H1 (cell line): Measurements from ENCODE around the gene GP9. TPM values are rescaled to one million over a fixed set of nuclear protein-coding genes. Genes with fewer than 3 reads are reported as not detected.

Experiments used
- CTCF ChIA-PET: fragments of 300-600 bp; sonication (Branson Sonifier 250); formaldehyde crosslinking; loops from one replicate; lab custom pipeline; 2021; ENCODE audit not compliant: partially characterized antibody; lab: Charles Lee
- POLR2A ChIA-PET: fragments of 300-600 bp; sonication (Branson Sonifier 250); formaldehyde crosslinking; loops from one replicate; lab custom pipeline; 2021; ENCODE audit warnings: inconsistent platforms; ENCODE audit not compliant: partially characterized antibody; lab: Charles Lee
- DNase-seq, 2 experiments: peaks; one replicate each; pipeline versions ENCODE4 v3.0.0 to v3.0.0-alpha.2; 2010 to 2022; ENCODE audit warnings: low spot score in 2 of 2, low read depth in 1 of 2, mixed read lengths in 1 of 2
- FAIRE-seq: peaks from 2 replicates; lab custom pipeline; 2011; peaks lifted over from hg19 to GRCh38; lab: Jason Lieb, UNC
- H2AFZ ChIP-seq: 2 replicates; pipeline ENCODE4 v1.8.1; 2012; ENCODE audit warnings: low read length, inconsistent platforms
- H2AK5ac ChIP-seq: 2 replicates; pipeline ENCODE4 v1.6.1; 2013; ENCODE audit warnings: low read depth, low read length
- H2BK120ac ChIP-seq: replicated peaks from 2 replicates; pipeline ENCODE3; 2013; ENCODE audit warnings: low read depth, low read length, inconsistent platforms
- H2BK12ac ChIP-seq: 2 replicates; pipeline ENCODE4 v1.6.1; 2013; ENCODE audit warnings: low read depth, low read length
- H2BK15ac ChIP-seq: 2 replicates; pipeline ENCODE4 v1.6.1; 2013; ENCODE audit warnings: low read length
- H2BK20ac ChIP-seq: 2 replicates; pipeline ENCODE4 v1.6.1; 2013; ENCODE audit warnings: low read length
- H2BK5ac ChIP-seq: 2 replicates; pipeline ENCODE4 v1.6.1; 2013; ENCODE audit warnings: low read depth, low read length
- H3K14ac ChIP-seq: 2 replicates; pipeline ENCODE4 v1.6.1; 2013; ENCODE audit warnings: inconsistent platforms; ENCODE audit not compliant: insufficient read length
- H3K18ac ChIP-seq: 2 replicates; pipeline ENCODE4 v1.6.1; 2013; ENCODE audit warnings: low read length; ENCODE audit errors: extremely low read depth
- H3K23ac ChIP-seq: 2 replicates; pipeline ENCODE4 v1.6.1; 2013; ENCODE audit warnings: inconsistent platforms; ENCODE audit not compliant: insufficient read length
- H3K23me2 ChIP-seq: 2 replicates; pipeline ENCODE4 v1.6.1; 2013; ENCODE audit warnings: low read depth, low read length
- H3K27ac ChIP-seq: 2 replicates; pipeline ENCODE4 v1.6.1; 2011; ENCODE audit warnings: low read depth, low read length, inconsistent platforms
- H3K27me3 ChIP-seq, 4 experiments: replicated peaks in 1 of 4; 1 replicate in 1 of 4; 2 replicates in 3 of 4; pipeline versions ENCODE4 v1.6.1 to v1.8.1; 2011 to 2013; ENCODE audit warnings: low read length in 3 of 4, mild to moderate bottlenecking in 3 of 4, inconsistent platforms in 2 of 4, mixed read lengths in 2 of 4, moderate library complexity in 1 of 4; ENCODE audit not compliant: control insufficient read depth in 3 of 4, insufficient read depth in 3 of 4; ENCODE audit errors: extremely low read depth in 1 of 4
- H3K36me3 ChIP-seq, 4 experiments: 2 replicates each; pipeline versions ENCODE4 v1.6.1 to v1.8.1; 2011 to 2013; ENCODE audit warnings: mild to moderate bottlenecking in 4 of 4, low read length in 3 of 4, moderate library complexity in 2 of 4, control low read depth in 1 of 4, inconsistent platforms in 1 of 4; ENCODE audit not compliant: insufficient read depth in 4 of 4, control insufficient read depth in 2 of 4
- H3K4ac ChIP-seq: replicated peaks from 2 replicates; pipeline ENCODE3; 2013; ENCODE audit warnings: low read length, low read depth, mixed read lengths, inconsistent platforms; ENCODE audit not compliant: insufficient read length
- H3K4me1 ChIP-seq, 4 experiments: replicated peaks in 1 of 4; 1 replicate in 1 of 4; 2 replicates in 3 of 4; pipeline versions ENCODE4 v1.6.1 to v1.8.1; 2011 to 2013; ENCODE audit warnings: low read length in 3 of 4, inconsistent platforms in 2 of 4, mixed read lengths in 1 of 4; ENCODE audit not compliant: insufficient read depth in 4 of 4, control insufficient read depth in 3 of 4
- H3K4me2 ChIP-seq, 2 experiments: 2 replicates each; pipeline versions ENCODE4 v1.6.1 to v1.8.1; 2011 to 2013; ENCODE audit warnings: low read depth in 2 of 2, low read length in 2 of 2, control low read depth in 1 of 2, inconsistent platforms in 1 of 2, mild to moderate bottlenecking in 1 of 2; ENCODE audit not compliant: insufficient read depth in 1 of 2
- H3K4me3 ChIP-seq, 4 experiments: fragments of 200-600, 300-600 bp in 1 of 4; sonication (generic), shearing (Covaris generic), sonication (Bioruptor Twin) in 1 of 4; 2 replicates each; pipeline versions ENCODE4 v1.5.1 to v1.8.1; 2011 to 2016; ENCODE audit warnings: low read length in 4 of 4, low read depth in 3 of 4, control low read depth in 2 of 4, inconsistent platforms in 2 of 4, mild to moderate bottlenecking in 2 of 4, mixed read lengths in 1 of 4, moderate library complexity in 1 of 4; ENCODE audit not compliant: insufficient read depth in 2 of 4; ENCODE audit errors: extremely low read depth in 1 of 4
- H3K56ac ChIP-seq: replicated peaks from 2 replicates; pipeline ENCODE3; 2013; ENCODE audit warnings: low read depth, mild to moderate bottlenecking, mixed read lengths, low read length, inconsistent platforms; ENCODE audit not compliant: insufficient read length
- H3K79me1 ChIP-seq: 2 replicates; pipeline ENCODE4 v1.6.1; 2013; ENCODE audit warnings: low read depth, low read length, control low read depth
- H3K79me2 ChIP-seq, 2 experiments: 2 replicates each; pipeline versions ENCODE4 v1.6.1 to v1.8.1; 2012 to 2013; ENCODE audit warnings: low read length in 2 of 2, mild to moderate bottlenecking in 2 of 2, inconsistent platforms in 1 of 2; ENCODE audit not compliant: insufficient read depth in 2 of 2, control insufficient read depth in 1 of 2
- H3K9ac ChIP-seq, 4 experiments: replicated peaks in 1 of 4; 1 replicate in 1 of 4; 2 replicates in 3 of 4; pipeline versions ENCODE4 v1.6.1 to v1.8.1; 2011 to 2013; ENCODE audit warnings: low read depth in 3 of 4, low read length in 3 of 4, control low read depth in 2 of 4, mild to moderate bottlenecking in 2 of 4, moderate library complexity in 2 of 4, inconsistent platforms in 1 of 4; ENCODE audit errors: extremely low read depth in 1 of 4
- H3K9me3 ChIP-seq, 2 experiments: 2 replicates each; pipeline versions ENCODE4 v1.6.1 to v1.8.1; 2012 to 2013; ENCODE audit warnings: mild to moderate bottlenecking in 2 of 2, moderate library complexity in 2 of 2, control low read depth in 1 of 2, inconsistent platforms in 1 of 2, low read depth in 1 of 2, low read length in 1 of 2, mixed read lengths in 1 of 2; ENCODE audit not compliant: insufficient read depth in 2 of 2
- H4K20me1 ChIP-seq, 2 experiments: replicated peaks in 1 of 2; 2 replicates each; pipeline versions ENCODE3 to v1.8.1; 2011 to 2013; ENCODE audit warnings: inconsistent platforms in 2 of 2, low read length in 2 of 2, mild to moderate bottlenecking in 1 of 2; ENCODE audit not compliant: insufficient read depth in 2 of 2, control insufficient read depth in 1 of 2
- H4K5ac ChIP-seq: 2 replicates; pipeline ENCODE4 v1.6.1; 2013; ENCODE audit warnings: low read length, low read depth, mixed read lengths, inconsistent platforms; ENCODE audit not compliant: insufficient read length
- H4K8ac ChIP-seq: 2 replicates; pipeline ENCODE4 v1.8.0; 2013; ENCODE audit warnings: mild to moderate bottlenecking, moderate library complexity, low read length, inconsistent platforms; ENCODE audit not compliant: insufficient read depth; ENCODE audit errors: extremely low read depth
- H4K91ac ChIP-seq: replicated peaks from 2 replicates; pipeline ENCODE3; 2013; ENCODE audit warnings: low read length, mixed read lengths, inconsistent platforms; ENCODE audit not compliant: insufficient read length
- ATF3 ChIP-seq: IDR thresholded peaks from 2 replicates; pipeline ENCODE4 v1.6.1; 2011; ENCODE audit warnings: low read depth, mild to moderate bottlenecking, low read length; ENCODE audit not compliant: insufficient read depth
- FOSL1 ChIP-seq: IDR thresholded peaks from 2 replicates; pipeline ENCODE4 v1.6.1; 2011; ENCODE audit warnings: mild to moderate bottlenecking, low read depth, low read length, moderate library complexity; ENCODE audit not compliant: insufficient read depth
- GTF2F1 ChIP-seq: IDR thresholded peaks from 2 replicates; pipeline ENCODE4 v1.6.1; 2012; ENCODE audit warnings: low read depth, low read length, improper control_type of control experiment, borderline replicate concordance
- JUND ChIP-seq: IDR thresholded peaks from 2 replicates; pipeline ENCODE4 v1.6.1; 2011; ENCODE audit warnings: mild to moderate bottlenecking, improper control_type of control experiment, low read length
- KDM1A ChIP-seq: fragments of 200-600, 300-600 bp; sonication (generic); IDR thresholded peaks from 2 replicates; pipeline ENCODE4 v1.7.1; 2016; ENCODE audit warnings: mild to moderate bottlenecking, low read length, borderline replicate concordance
- PHF8 ChIP-seq: fragments of 200-600 bp; sonication (generic); conservative IDR thresholded peaks from 2 replicates; pipeline ENCODE4 v1.7.1; 2012; ENCODE audit warnings: low read depth, mild to moderate bottlenecking, inconsistent platforms, low read length, moderate library complexity
- RXRA ChIP-seq: IDR thresholded peaks from 2 replicates; pipeline ENCODE4 v1.6.1; 2011; ENCODE audit warnings: low read depth, mild to moderate bottlenecking, low read length, moderate library complexity; ENCODE audit not compliant: insufficient read depth
- SAP30 ChIP-seq: fragments of 300-600 bp; sonication (generic); IDR thresholded peaks from 2 replicates; pipeline ENCODE4 v1.7.1; 2012; ENCODE audit warnings: low read length, moderate library complexity, mild to moderate bottlenecking, inconsistent platforms; ENCODE audit not compliant: insufficient read depth, insufficient replicate concordance
- SP4 ChIP-seq: IDR thresholded peaks from 2 replicates; pipeline ENCODE4 v1.6.1; 2012; ENCODE audit warnings: low read length, inconsistent platforms
- TAF1 ChIP-seq: IDR thresholded peaks from 2 replicates; pipeline ENCODE4 v1.6.1; 2011; ENCODE audit warnings: mild to moderate bottlenecking, low read depth, low read length
- USF2 ChIP-seq: IDR thresholded peaks from 2 replicates; pipeline ENCODE4 v1.6.1; 2011; ENCODE audit warnings: low read length, improper control_type of control experiment
- WGBS, 2 experiments: shearing (Covaris generic) in 1 of 2; methylation state at CpG; one replicate each; pipeline versions ENCODE4 v1.1.6 to v1.1.7; 2013 to 2015; ENCODE audit warnings: low lambda C conversion rate in 2 of 2, mixed read lengths in 2 of 2, inconsistent platforms in 1 of 2, low coverage in 1 of 2, missing lambda C conversion rate in 1 of 2; ENCODE audit not compliant: insufficient replicate concordance in 2 of 2, insufficient coverage in 1 of 2, insufficient read length in 1 of 2; ENCODE audit errors: extremely low coverage in 1 of 2, missing lambda C conversion rate in 1 of 2; 5-methylcytosine and 5-hydroxymethylcytosine counted together
- polyA plus RNA-seq, 7 experiments: library from polyadenylated mRNA; depleted of rRNA in 3 of 7; stranded (reverse) in 5 of 7; unstranded in 2 of 7; fragments of >200 nt in 5 of 7; fragments of 200-250 nt in 2 of 7; gene quantifications; 1 replicate in 5 of 7; 2 replicates in 1 of 7; 4 replicates in 1 of 7; pipeline versions ENCODE4 v1.2.1 to v1.2.3, GENCODE V29; 2011 to 2013; ENCODE audit warnings: missing spikeins in 2 of 7, mixed read lengths in 2 of 7
- total RNA-seq: library from RNA; stranded (reverse); fragmentation: NEBNext Ultra II Directional; extraction: Animal tissue kit (Norgen Biotek cat#: 25700); gene quantifications from 2 replicates; pipeline ENCODE4 v1.2.1, GENCODE V29; 2021

Gene GP9
- total and polyA plus RNA-seq, 2 of the 8 experiments (the other 6 are each of a cell fraction or from before 2014, with no cell fraction given), result not detected

GRCh38 chr3:129020691-129021090 lies 39.9 kb upstream of the GP9 start:
- H3K4me2 ChIP-seq, result no peak overlapping the region
- peaks cover 0 to 7% (median under 1%) of the 10 kb centered on the region in 4 experiments; a peak in 1 of 7 replicates for H3K4me1 ChIP-seq
- no peaks in the 10 kb centered on the region for H3K79me2 ChIP-seq
- TF ChIP-seq PHF8 (no peak), GTF2F1 (no peak), ATF3 (no peak), SAP30 (no peak), FOSL1 (no peak), RXRA (no peak), KDM1A (no peak), JUND (no peak), TAF1 (no peak), SP4 (no peak), USF2 (no peak)

More at GRCh38 chr3:129020691-129021090, 39.9 kb upstream of the GP9 start:
- Histone ChIP-seq H3K14ac (no peak overlapping the region), H3K4me3 (no peak overlapping the region), H3K23me2 (no peaks in the 10 kb centered on the region), H4K20me1 (no peaks in the 10 kb centered on the region), H3K23ac (no peak overlapping the region), H2AFZ (no peak overlapping the region), H3K79me1 (no peaks in the 10 kb centered on the region), H3K27me3 (peaks cover 0 to 9% (median 4%) of the 10 kb centered on the region in 4 experiments; a peak in 5 of 7 replicates), H2BK120ac (no peak overlapping the region), H4K8ac (no peak overlapping the region), H3K9me3 (no peaks in the 10 kb centered on the region), H2BK20ac (no peak overlapping the region), H2BK12ac (no peak overlapping the region), H3K18ac (no peak overlapping the region), H2AK5ac (no peak overlapping the region), H3K56ac (no peak overlapping the region), H3K27ac (no peak overlapping the region), H3K9ac (no peak overlapping the region), H4K91ac (no peak overlapping the region), H2BK15ac (no peak overlapping the region), H3K4ac (no peak overlapping the region), H4K5ac (no peak overlapping the region), H3K36me3 (no peaks in the 10 kb centered on the region), H2BK5ac (no peak overlapping the region)
- ChIA-PET POLR2A (interaction anchor here (1.3 to 1.7 kb wide), 3 partner anchors 10 to 51 kb away, joined by 3 to 7 read pairs (median 3); partner anchors contain the start of gene CFAP92), CTCF (interaction anchor here (1.0 to 10.0 kb wide), 6 partner anchors 10 to 50 kb away, joined by 3 to 58 read pairs (median 4); no protein-coding TSS in a partner anchor)
- WGBS, 2 experiments, result 90% methylated on average over 5 of the region's 5 CpGs; no CpG with 5 or more reads in 1 of the 2 experiments
- no peak for FAIRE-seq
- no peak for DNase-seq
